IMR-90 (cell line): Measurements from ENCODE around the gene PAMR1.

ENCODE experiments used
- BHLHE40 ChIP-seq: fragments of 150-350 bp; IDR thresholded peaks from 2 replicates; pipeline ENCODE4 v1.6.1; 2016; ENCODE audit warnings: mild to moderate bottlenecking, low read depth, low read length
- CTCF ChIP-seq: conservative IDR thresholded peaks from 2 replicates; pipeline ENCODE4 v1.5.1; 2012; ENCODE audit warnings: mild to moderate bottlenecking, low read depth, low read length, improper control_type of control experiment
- MAZ ChIP-seq: IDR thresholded peaks from 2 replicates; pipeline ENCODE4 v1.6.1; 2012; ENCODE audit warnings: low read depth, mild to moderate bottlenecking, low read length, improper control_type of control experiment, moderate library complexity, borderline replicate concordance
- POLR2A ChIP-seq: IDR thresholded peaks from 2 replicates; pipeline ENCODE4 v1.6.1; 2012; ENCODE audit warnings: mild to moderate bottlenecking, low read depth, low read length
- RAD21 ChIP-seq: IDR thresholded peaks from 2 replicates; pipeline ENCODE4 v1.6.1; 2012; ENCODE audit warnings: low read length, improper control_type of control experiment
- SMC3 ChIP-seq: fragments of 150-350 bp; IDR thresholded peaks from 2 replicates; pipeline ENCODE4 v1.6.1; 2016; ENCODE audit warnings: low read depth, mild to moderate bottlenecking, antibody characterized with exemption, low read length, moderate library complexity
- USF2 ChIP-seq: fragments of 150-350 bp; IDR thresholded peaks from 2 replicates; pipeline ENCODE4 v1.6.1; 2017; ENCODE audit warnings: mild to moderate bottlenecking, antibody characterized with exemption, low read length, low read depth

DNA sequence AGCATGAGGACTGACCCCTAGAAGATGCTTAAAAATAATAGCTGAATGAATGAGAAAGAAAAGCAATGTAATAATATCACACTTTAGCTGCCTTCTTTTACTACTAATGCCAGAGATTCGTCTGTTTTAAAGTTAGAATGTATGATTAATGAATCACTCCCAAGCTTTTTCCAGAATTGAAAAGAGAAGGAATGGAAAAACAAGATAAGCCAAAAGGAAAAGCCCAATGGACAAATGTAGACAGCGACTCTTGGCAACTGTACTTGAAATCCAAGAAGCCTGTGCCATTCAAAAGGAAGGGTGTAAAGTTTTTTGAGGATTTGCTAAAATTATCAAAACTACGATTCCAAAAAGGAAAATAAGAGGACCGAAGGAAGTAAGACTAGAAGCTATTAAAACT, 40.8 kb upstream of the PAMR1 start:
- no peak for TF ChIP-seq CTCF
- no peak for TF ChIP-seq MAZ
- TF ChIP-seq USF2, result no peak
- TF ChIP-seq POLR2A, result no peak
- no peak for TF ChIP-seq RAD21
- no peak for TF ChIP-seq BHLHE40
- no peak for TF ChIP-seq SMC3
